Choroid plexus epithelial cell (primary cell): ENCODE results near the gene HMOX2.
A peak's percentile ranks its signal among the peaks of the same experiment; 100 is the strongest.

ENCODE experiments used
- DNase-seq: peaks from one replicate; pipeline ENCODE4 v3.0.0-alpha.2; 2010; ENCODE audit warnings: low read depth
- H3K4me3 ChIP-seq: 2 replicates; pipeline ENCODE4 v1.5.1; 2011; ENCODE audit warnings: low read depth, mild to moderate bottlenecking, control low read depth, low read length, moderate library complexity
- CTCF ChIP-seq: conservative IDR thresholded peaks from 2 replicates; pipeline ENCODE4 v1.5.1; 2011; ENCODE audit warnings: low read depth, mild to moderate bottlenecking, control low read depth, inconsistent platforms, low read length, moderate library complexity

The HMOX2 gene

GRCh38 chr16:4465977-4466779, 10.0 kb upstream of the HMOX2 start:
- no peak for TF ChIP-seq CTCF
- DNase-seq: no peak
- no peak overlapping the region for H3K4me3 ChIP-seq

- DNase-seq: no peak
- no peak for TF ChIP-seq CTCF
- H3K4me3 ChIP-seq: no peak overlapping the region
Observed at GRCh38 chr16:4467916-4468315, 8.3 kb upstream of the HMOX2 start.

GRCh38 chr16:4468972-4469371, 7.2 kb upstream of the HMOX2 start:
- no peak overlapping the region for H3K4me3 ChIP-seq
- TF ChIP-seq CTCF: no peak
- no peak for DNase-seq

GRCh38 chr16:4471869-4472268, 4.3 kb upstream of the HMOX2 start:
- TF ChIP-seq CTCF: no peak
- H3K4me3 ChIP-seq: no peak overlapping the region
- no peak for DNase-seq

GRCh38 chr16:4472880-4473279, 3.3 kb upstream of the HMOX2 start:
- no peak overlapping the region for H3K4me3 ChIP-seq
- no peak for DNase-seq
- no peak for TF ChIP-seq CTCF

- DNase-seq: peak; percentile 93
- TF ChIP-seq CTCF: no peak
- peak within 1 kb of the TSS; percentile 82 for H3K4me3 ChIP-seq
Observed at GRCh38 chr16:4474192-4474961, 1.8 kb upstream of the HMOX2 start, which contains the start of gene NMRAL1. Gene NMRAL1 (minus strand): TSS chr16:4474625. CDS start chr16:4474132, 493 bp downstream.

- H3K4me3 ChIP-seq: no peak overlapping the region
- peak; percentile 50 for DNase-seq
Observed at GRCh38 chr16:4477966-4478365, 1.8 kb downstream of the HMOX2 start.

More at GRCh38 chr16:4477966-4478365, 1.8 kb downstream of the HMOX2 start:
- TF ChIP-seq CTCF: peak; percentile 37
